ENCODE results near the gene H2BK1.

GRCh38 chr7:151166629-151167196 is 43.6 kb downstream of the H2BK1 start:
- TF ChIP-seq, protein P1, sequence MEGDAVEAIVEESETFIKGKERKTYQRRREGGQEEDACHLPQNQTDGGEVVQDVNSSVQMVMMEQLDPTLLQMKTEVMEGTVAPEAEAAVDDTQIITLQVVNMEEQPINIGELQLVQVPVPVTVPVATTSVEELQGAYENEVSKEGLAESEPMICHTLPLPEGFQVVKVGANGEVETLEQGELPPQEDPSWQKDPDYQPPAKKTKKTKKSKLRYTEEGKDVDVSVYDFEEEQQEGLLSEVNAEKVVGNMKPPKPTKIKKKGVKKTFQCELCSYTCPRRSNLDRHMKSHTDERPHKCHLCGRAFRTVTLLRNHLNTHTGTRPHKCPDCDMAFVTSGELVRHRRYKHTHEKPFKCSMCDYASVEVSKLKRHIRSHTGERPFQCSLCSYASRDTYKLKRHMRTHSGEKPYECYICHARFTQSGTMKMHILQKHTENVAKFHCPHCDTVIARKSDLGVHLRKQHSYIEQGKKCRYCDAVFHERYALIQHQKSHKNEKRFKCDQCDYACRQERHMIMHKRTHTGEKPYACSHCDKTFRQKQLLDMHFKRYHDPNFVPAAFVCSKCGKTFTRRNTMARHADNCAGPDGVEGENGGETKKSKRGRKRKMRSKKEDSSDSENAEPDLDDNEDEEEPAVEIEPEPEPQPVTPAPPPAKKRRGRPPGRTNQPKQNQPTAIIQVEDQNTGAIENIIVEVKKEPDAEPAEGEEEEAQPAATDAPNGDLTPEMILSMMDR (conservative IDR thresholded peaks at IDR 0.05): no peak
- TF ChIP-seq ZFX (IDR thresholded peaks at IDR 0.05): no peak
